B cell (primary cell): ENCODE results near the gene TNIP1. TPM values are rescaled to one million over a fixed set of nuclear protein-coding genes. Genes with fewer than 3 reads are reported as not detected.

ENCODE experiments used
- ATAC-seq: fragments of 200-7000 bp; cut with Tn5 transposase; one replicate; pipeline ENCODE4 v1.10.0; 2021; ENCODE audit warnings: low read depth, mild to moderate bottlenecking, moderate number of reproducible peaks, moderate library complexity
- CTCF ChIA-PET: fragments of 350-600 bp; sonication (Branson Sonifier 250); formaldehyde crosslinking; loops from one replicate; lab custom pipeline; 2021; ENCODE audit warnings: antibody characterized with exemption, inconsistent platforms; lab: Charles Lee
- POLR2A ChIA-PET: fragments of 350-600 bp; sonication (Branson Sonifier 250); formaldehyde crosslinking; loops from one replicate; lab custom pipeline; 2021; ENCODE audit warnings: antibody characterized with exemption; lab: Charles Lee
- DNase-seq: peaks from one replicate; pipeline ENCODE4 v3.0.0; 2013
- H2AFZ ChIP-seq: 2 replicates; pipeline ENCODE4 v1.6.1; 2012; ENCODE audit warnings: mild to moderate bottlenecking, low read depth, low read length; ENCODE audit not compliant: insufficient read depth, poor library complexity, severe bottlenecking
- H3K27ac ChIP-seq, 2 donors: 1 replicate in 1 of 2; 2 replicates in 1 of 2; pipeline ENCODE4 v1.5.1; 2012 to 2013; ENCODE audit warnings: low read length in 2 of 2, mild to moderate bottlenecking in 2 of 2, moderate library complexity in 1 of 2
- H3K27me3 ChIP-seq, 4 experiments: fragments of 200-600 bp in 1 of 4; sonication (generic) in 1 of 4; replicated peaks in 1 of 4; 1 replicate in 2 of 4; 2 replicates in 2 of 4; pipeline versions ENCODE4 v1.6.1 to v1.7.0; 2013 to 2016; ENCODE audit warnings: low read length in 3 of 4, mild to moderate bottlenecking in 2 of 4, mixed read lengths in 1 of 4, moderate library complexity in 1 of 4; ENCODE audit not compliant: insufficient read depth in 4 of 4, control insufficient read depth in 3 of 4; ENCODE audit errors: control extremely low read depth in 1 of 4
- H3K36me3 ChIP-seq, 2 experiments: replicated peaks in 1 of 2; 1 replicate in 1 of 2; 2 replicates in 1 of 2; pipeline versions ENCODE4 v1.6.1 to v1.7.1; 2013; ENCODE audit warnings: low read length in 1 of 2; ENCODE audit not compliant: insufficient read depth in 2 of 2, control insufficient read depth in 1 of 2; ENCODE audit errors: control extremely low read depth in 1 of 2, extremely low read depth in 1 of 2
- H3K4me1 ChIP-seq, 2 donors: fragments of 200-600 bp in 1 of 2; sonication (generic) in 1 of 2; 1 replicate in 1 of 2; 2 replicates in 1 of 2; pipeline versions ENCODE4 v1.5.1 to v1.6.1; 2013 to 2017; ENCODE audit warnings: low read length in 2 of 2; ENCODE audit not compliant: control insufficient read depth in 2 of 2, insufficient read depth in 2 of 2
- H3K4me2 ChIP-seq: replicated peaks from 2 replicates; pipeline ENCODE3; 2012; ENCODE audit warnings: mild to moderate bottlenecking, low read depth, low read length; ENCODE audit not compliant: poor library complexity, severe bottlenecking
- H3K4me3 ChIP-seq, 5 experiments: fragments of 200-600 bp in 1 of 5; sonication (generic) in 1 of 5; 1 replicate in 3 of 5; 2 replicates in 2 of 5; pipeline versions ENCODE4 v1.5.1 to v1.7.0; 2011 to 2016; ENCODE audit warnings: low read length in 4 of 5, mild to moderate bottlenecking in 4 of 5, low read depth in 2 of 5, control low read depth in 1 of 5, moderate library complexity in 1 of 5; ENCODE audit not compliant: insufficient read depth in 1 of 5; ENCODE audit errors: control extremely low read depth in 1 of 5, extremely low read depth in 1 of 5
- H3K79me2 ChIP-seq: fragments of 200-600 bp; sonication (generic); one replicate; pipeline ENCODE4 v1.6.0; 2016; ENCODE audit warnings: low read length; ENCODE audit not compliant: control insufficient read depth, insufficient read depth
- H3K9ac ChIP-seq: fragments of 200-600 bp; sonication (generic); 2 replicates; pipeline ENCODE4 v1.6.1; 2017; ENCODE audit warnings: mild to moderate bottlenecking, low read length, moderate library complexity
- H3K9me3 ChIP-seq, 3 donors: one replicate each; pipeline versions ENCODE4 v1.6.1 to v1.7.1; 2013; ENCODE audit warnings: low read length in 2 of 3; ENCODE audit not compliant: control insufficient read depth in 2 of 3, insufficient read depth in 1 of 3; ENCODE audit errors: control extremely low read depth in 1 of 3
- H4K20me1 ChIP-seq: 2 replicates; pipeline ENCODE4 v1.6.0; 2012; ENCODE audit warnings: mild to moderate bottlenecking, low read length; ENCODE audit not compliant: insufficient read depth, control insufficient read depth, poor library complexity, severe bottlenecking
- H3K27ac Mint-ChIP-seq: one replicate; pipeline ENCODE4 v1.8.0; 2021; ENCODE audit warnings: mixed read lengths
- H3K27me3 Mint-ChIP-seq: one replicate; pipeline ENCODE4 v1.8.0; 2021; ENCODE audit warnings: mixed read lengths
- H3K4me1 Mint-ChIP-seq: one replicate; pipeline ENCODE4 v1.8.0; 2021; ENCODE audit warnings: mixed read lengths
- H3K4me3 Mint-ChIP-seq: one replicate; pipeline ENCODE4 v1.8.0; 2021; ENCODE audit warnings: mixed read lengths
- H3K9me3 Mint-ChIP-seq: one replicate; pipeline ENCODE4 v1.8.0; 2022; ENCODE audit warnings: mixed read lengths; ENCODE audit not compliant: insufficient read depth
- EZH2 ChIP-seq: IDR thresholded peaks from 2 replicates; pipeline ENCODE4 v1.6.1; 2012; ENCODE audit warnings: borderline replicate concordance, low read depth, mild to moderate bottlenecking, moderate library complexity, low read length; ENCODE audit not compliant: insufficient read depth, poor library complexity, severe bottlenecking
- WGBS: methylation state at CpG from one replicate; pipeline ENCODE4 v1.1.5; 2013; ENCODE audit warnings: missing lambda C conversion rate; ENCODE audit not compliant: insufficient coverage; 5-methylcytosine and 5-hydroxymethylcytosine counted together
- intact Hi-C: fragments of 100-400 bp; cut with micrococcal nuclease; formaldehyde crosslinking; loops from one replicate; pipeline ENCODE4 v1.10.0; 2022
- polyA plus RNA-seq: library from polyadenylated mRNA; depleted of rRNA; stranded (reverse); fragments of >200 nt; gene quantifications from 2 replicates; pipeline ENCODE4 v1.2.3, GENCODE V29; 2012
- total RNA-seq, 2 donors: library from RNA; stranded (reverse); fragments of 120-200 nt in 1 of 2; gene quantifications; 1 replicate in 1 of 2; 2 replicates in 1 of 2; pipeline versions ENCODE4 v1.2.3 to v1.2.4, GENCODE V29; 2013 to 2022
- TF ChIP-seq, protein P1 (sequence below): fragments of 200-600 bp; IDR thresholded peaks from one replicate; pipeline ENCODE4 v1.8.0; 2022; ENCODE audit warnings: antibody characterized with exemption, mild to moderate bottlenecking

TNIP1 gene
- total and polyA plus RNA-seq, 2 donors (not counting 1 experiment from before 2014, with no cell fraction given) = 108 to 294 TPM

DNA sequence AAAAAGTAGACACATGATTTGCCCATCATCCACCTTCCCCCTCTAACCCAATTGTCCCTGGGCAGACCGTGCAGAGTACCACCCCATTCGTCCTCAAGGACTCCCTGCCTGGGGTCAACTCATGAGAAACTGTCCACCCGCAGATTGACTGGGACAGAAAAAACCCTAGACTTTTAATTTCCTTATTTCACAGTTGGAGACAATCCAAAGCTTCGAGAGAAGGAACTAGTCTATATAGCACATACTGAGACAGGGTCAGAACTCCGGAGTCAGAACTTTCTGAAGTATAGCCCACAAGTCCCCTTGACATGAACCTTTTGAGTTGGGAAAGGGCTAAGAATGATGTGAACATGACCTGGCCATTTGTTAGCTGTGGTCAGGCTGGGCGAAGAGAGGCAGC is 68.0 kb downstream of the TNIP1 start:
- Histone ChIP-seq H3K4me1 (no peaks in the 10 kb centered on the region), H3K9me3 (no peaks in the 10 kb centered on the region), H3K36me3 (no peaks in the 10 kb centered on the region), H3K27ac (no peak overlapping the region), H3K4me2 (no peak overlapping the region), H3K9ac (no peak overlapping the region), H2AFZ (no peak overlapping the region), H3K79me2 (no peaks in the 10 kb centered on the region), H4K20me1 (no peaks in the 10 kb centered on the region), H3K27me3 (peaks cover 0 to 7% (median 1%) of the 10 kb centered on the region in 4 experiments), H3K4me3 (no peak overlapping the region)
- POLR2A ChIA-PET = no interaction called here
- ATAC-seq (no peak), DNase-seq (no peak)
- H3K4me1 Mint-ChIP-seq = no peaks in the 10 kb centered on the region
- intact Hi-C loops = no loop called here
- no peak overlapping the region for H3K27ac Mint-ChIP-seq
- 89% methylated on average over 4 of the region's 6 CpGs for WGBS
- TF ChIP-seq, protein P1, sequence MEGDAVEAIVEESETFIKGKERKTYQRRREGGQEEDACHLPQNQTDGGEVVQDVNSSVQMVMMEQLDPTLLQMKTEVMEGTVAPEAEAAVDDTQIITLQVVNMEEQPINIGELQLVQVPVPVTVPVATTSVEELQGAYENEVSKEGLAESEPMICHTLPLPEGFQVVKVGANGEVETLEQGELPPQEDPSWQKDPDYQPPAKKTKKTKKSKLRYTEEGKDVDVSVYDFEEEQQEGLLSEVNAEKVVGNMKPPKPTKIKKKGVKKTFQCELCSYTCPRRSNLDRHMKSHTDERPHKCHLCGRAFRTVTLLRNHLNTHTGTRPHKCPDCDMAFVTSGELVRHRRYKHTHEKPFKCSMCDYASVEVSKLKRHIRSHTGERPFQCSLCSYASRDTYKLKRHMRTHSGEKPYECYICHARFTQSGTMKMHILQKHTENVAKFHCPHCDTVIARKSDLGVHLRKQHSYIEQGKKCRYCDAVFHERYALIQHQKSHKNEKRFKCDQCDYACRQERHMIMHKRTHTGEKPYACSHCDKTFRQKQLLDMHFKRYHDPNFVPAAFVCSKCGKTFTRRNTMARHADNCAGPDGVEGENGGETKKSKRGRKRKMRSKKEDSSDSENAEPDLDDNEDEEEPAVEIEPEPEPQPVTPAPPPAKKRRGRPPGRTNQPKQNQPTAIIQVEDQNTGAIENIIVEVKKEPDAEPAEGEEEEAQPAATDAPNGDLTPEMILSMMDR = no peak
- no peak for TF ChIP-seq EZH2
- H3K4me3 Mint-ChIP-seq = no peak overlapping the region
- CTCF ChIA-PET = no interaction called here
- H3K27me3 Mint-ChIP-seq = peaks cover 14% of the 10 kb centered on the region
- H3K9me3 Mint-ChIP-seq = no peaks in the 10 kb centered on the region

DNA sequence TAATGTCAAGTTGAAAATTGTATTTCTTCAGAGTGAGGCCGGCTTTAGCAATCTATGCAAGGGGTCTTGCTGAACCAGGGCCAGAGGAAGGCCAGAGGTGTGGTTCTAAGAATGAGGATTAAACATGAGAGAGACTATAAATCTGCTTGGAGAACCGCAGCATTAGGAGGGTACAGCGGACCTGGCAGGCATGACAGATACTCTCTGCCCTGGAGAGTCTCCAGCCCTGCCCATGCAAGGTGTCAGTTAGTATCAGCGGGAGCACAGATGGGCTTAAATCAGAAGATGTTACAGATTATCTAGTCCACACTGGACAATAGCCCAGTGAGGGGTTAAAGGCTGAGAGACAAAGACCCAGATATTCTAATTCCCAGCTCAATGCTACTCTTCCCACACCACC is 71.9 kb downstream of the TNIP1 start:
- peaks cover 14% of the 10 kb centered on the region for H3K27me3 Mint-ChIP-seq
- CTCF ChIA-PET = no interaction called here
- intact Hi-C loops = no loop called here

More for the DNA sequence above, 71.9 kb downstream of the TNIP1 start:
- ATAC-seq (no peak), DNase-seq (no peak)
- 90% methylated on average over 3 of the region's 4 CpGs for WGBS
- no peak overlapping the region for H3K4me2 ChIP-seq
- Mint-ChIP-seq H3K4me3 (no peak overlapping the region), H3K9me3 (no peaks in the 10 kb centered on the region), H3K27ac (no peak overlapping the region), H3K4me1 (no peaks in the 10 kb centered on the region)
- H3K79me2 ChIP-seq = no peaks in the 10 kb centered on the region
- TF ChIP-seq, protein P1 = no peak
- TF ChIP-seq EZH2 = no peak
- POLR2A ChIA-PET = no interaction called here
- no peaks in the 10 kb centered on the region for H3K4me1 ChIP-seq
- no peaks in the 10 kb centered on the region for H3K9me3 ChIP-seq
- H3K4me3 ChIP-seq = no peak overlapping the region
- H3K9ac ChIP-seq = no peak overlapping the region
- peaks cover 0 to 7% (median 1%) of the 10 kb centered on the region in 4 experiments for H3K27me3 ChIP-seq
- no peaks in the 10 kb centered on the region for H4K20me1 ChIP-seq
- H3K36me3 ChIP-seq = no peaks in the 10 kb centered on the region
- no peak overlapping the region for H3K27ac ChIP-seq
- H2AFZ ChIP-seq = no peak overlapping the region
